GM06990 (cell line): Measurements from ENCODE around the gene CERS3.

Experiments
- DNase-seq: peaks from one replicate; pipeline ENCODE4 v3.0.0-alpha.2; 2011; ENCODE audit not compliant: insufficient read length; ENCODE audit errors: extremely low read depth
- H3K27me3 ChIP-seq: replicated peaks from 2 replicates; pipeline ENCODE4 v1.6.0; 2011; ENCODE audit warnings: low read length; ENCODE audit not compliant: control insufficient read depth, insufficient read depth
- H3K36me3 ChIP-seq: 2 replicates; pipeline ENCODE4 v1.5.1; 2011; ENCODE audit warnings: low read length; ENCODE audit not compliant: control insufficient read depth, insufficient read depth
- H3K4me3 ChIP-seq: replicated peaks from 2 replicates; pipeline ENCODE4 v1.5.1; 2011; ENCODE audit warnings: low read depth, mild to moderate bottlenecking, control low read depth, low read length
- TF ChIP-seq, protein P1 (sequence below): IDR thresholded peaks from 2 replicates; pipeline ENCODE4 v1.5.1; 2011; ENCODE audit warnings: low read length, control low read depth, mild to moderate bottlenecking, inconsistent platforms; ENCODE audit not compliant: insufficient read depth, poor library complexity, severe bottlenecking

The CERS3 gene

DNA sequence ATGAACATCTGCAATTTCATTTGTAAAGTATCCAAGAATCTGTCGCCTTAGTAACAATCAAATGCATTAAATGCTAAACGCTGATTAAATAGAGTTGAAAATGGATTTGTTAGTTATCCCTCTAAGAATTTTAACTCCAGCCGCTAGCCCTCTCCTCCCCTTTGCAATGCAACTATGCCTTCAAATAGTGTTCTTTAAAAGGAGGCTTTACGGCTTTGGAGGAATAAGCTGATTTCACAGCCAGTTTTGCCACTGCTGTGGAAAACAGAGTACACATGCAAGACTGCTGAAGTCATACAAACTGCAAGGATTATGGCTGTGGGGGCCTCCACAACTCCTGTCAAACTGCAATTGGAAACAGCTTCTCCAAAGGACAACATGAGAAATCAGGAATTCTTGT is 89.2 kb downstream of the CERS3 start:
- TF ChIP-seq, protein P1, sequence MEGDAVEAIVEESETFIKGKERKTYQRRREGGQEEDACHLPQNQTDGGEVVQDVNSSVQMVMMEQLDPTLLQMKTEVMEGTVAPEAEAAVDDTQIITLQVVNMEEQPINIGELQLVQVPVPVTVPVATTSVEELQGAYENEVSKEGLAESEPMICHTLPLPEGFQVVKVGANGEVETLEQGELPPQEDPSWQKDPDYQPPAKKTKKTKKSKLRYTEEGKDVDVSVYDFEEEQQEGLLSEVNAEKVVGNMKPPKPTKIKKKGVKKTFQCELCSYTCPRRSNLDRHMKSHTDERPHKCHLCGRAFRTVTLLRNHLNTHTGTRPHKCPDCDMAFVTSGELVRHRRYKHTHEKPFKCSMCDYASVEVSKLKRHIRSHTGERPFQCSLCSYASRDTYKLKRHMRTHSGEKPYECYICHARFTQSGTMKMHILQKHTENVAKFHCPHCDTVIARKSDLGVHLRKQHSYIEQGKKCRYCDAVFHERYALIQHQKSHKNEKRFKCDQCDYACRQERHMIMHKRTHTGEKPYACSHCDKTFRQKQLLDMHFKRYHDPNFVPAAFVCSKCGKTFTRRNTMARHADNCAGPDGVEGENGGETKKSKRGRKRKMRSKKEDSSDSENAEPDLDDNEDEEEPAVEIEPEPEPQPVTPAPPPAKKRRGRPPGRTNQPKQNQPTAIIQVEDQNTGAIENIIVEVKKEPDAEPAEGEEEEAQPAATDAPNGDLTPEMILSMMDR = no peak
- DNase-seq = no peak
- H3K27me3 ChIP-seq = no peaks in the 10 kb centered on the region
- no peaks in the 10 kb centered on the region for H3K36me3 ChIP-seq
- H3K4me3 ChIP-seq = no peak overlapping the region

DNA sequence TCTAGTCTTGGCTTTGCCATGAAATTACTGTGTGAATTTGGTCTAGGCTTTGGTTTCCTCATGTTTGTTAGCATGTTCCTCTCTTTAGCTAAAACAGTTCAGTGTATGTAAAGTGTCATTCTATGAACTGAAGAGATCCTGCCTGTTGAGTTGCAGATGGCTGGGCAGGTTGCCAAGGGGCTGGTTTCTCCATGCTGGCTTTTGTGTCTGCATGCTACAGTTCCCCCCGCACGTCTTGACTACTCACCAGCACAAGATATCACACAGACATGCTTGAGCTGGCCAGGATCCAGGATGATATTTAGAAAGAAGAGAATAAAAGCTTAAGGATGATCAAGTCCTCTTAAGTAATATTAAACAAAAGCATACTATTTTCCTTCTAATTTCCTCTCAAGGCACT is 90.2 kb downstream of the CERS3 start:
- Histone ChIP-seq H3K27me3 (no peaks in the 10 kb centered on the region), H3K36me3 (no peaks in the 10 kb centered on the region), H3K4me3 (no peak overlapping the region)
- TF ChIP-seq, protein P1 = no peak
- peak; percentile 16 for DNase-seq

DNA sequence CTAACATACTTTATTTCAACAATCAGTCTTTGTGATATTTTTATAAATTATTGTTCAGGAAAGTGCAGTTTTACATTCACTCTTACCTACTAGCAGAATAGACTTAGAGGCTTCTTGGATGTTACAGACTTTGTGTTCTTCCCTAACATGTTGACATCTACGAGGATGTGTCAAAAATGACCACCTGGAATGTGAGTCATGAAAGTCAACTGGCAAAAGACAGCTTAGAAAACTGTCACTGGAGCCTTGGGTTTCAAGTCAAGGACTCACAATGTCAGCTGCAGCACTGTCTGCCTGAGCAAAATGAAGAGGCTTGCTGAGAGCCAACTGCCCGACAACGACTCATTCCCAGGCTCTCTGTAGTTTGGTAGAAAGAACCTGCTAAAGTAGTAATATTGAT is 91.5 kb downstream of the CERS3 start:
- Histone ChIP-seq H3K27me3 (no peaks in the 10 kb centered on the region), H3K36me3 (no peaks in the 10 kb centered on the region), H3K4me3 (no peak overlapping the region)
- TF ChIP-seq, protein P1 = no peak
- DNase-seq = no peak

DNA sequence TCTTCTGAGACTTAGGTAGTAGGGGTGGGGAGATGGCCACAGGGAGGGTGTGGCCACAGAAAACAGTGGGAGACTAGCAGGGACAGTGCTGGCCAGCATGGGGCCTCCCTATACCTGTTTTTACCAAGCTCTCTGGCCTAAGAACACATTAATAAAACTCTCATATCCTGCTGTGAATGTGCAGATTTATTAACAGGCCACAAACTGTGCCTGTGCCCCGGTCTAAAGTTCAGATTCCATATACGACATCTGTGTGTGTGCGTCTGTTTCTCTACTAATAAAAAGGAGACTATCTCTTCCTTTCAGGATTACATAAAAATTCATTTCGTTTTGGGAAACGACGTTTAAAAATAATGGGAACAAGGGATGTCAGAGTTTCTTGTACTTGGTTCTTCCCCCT is 94.2 kb downstream of the CERS3 start:
- H3K27me3 ChIP-seq = no peaks in the 10 kb centered on the region
- no peak overlapping the region for H3K4me3 ChIP-seq
- no peak for DNase-seq
- no peaks in the 10 kb centered on the region for H3K36me3 ChIP-seq
- TF ChIP-seq, protein P1 = no peak

DNA sequence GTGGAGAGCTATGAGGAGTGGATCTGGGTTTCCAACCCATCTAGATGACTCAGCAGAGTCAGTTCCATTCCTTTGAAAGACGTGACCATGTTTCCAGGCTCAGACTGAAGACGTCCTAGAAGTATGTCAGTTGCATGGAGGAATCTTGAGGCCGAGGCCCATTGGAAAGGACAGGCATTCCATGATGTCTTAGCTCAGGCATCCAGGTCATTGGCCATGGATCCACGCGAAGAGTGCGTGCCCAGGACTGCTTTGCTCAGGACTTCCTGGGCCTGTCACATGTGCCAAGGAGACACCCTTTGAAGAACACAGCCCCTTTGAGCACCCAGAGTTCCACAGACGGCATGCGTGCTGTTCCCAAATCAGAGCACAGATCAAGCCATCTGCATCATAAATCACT is 94.7 kb downstream of the CERS3 start:
- H3K4me3 ChIP-seq = no peak overlapping the region
- H3K27me3 ChIP-seq = no peaks in the 10 kb centered on the region
- DNase-seq = no peak
- no peaks in the 10 kb centered on the region for H3K36me3 ChIP-seq
- TF ChIP-seq, protein P1 = no peak

DNA sequence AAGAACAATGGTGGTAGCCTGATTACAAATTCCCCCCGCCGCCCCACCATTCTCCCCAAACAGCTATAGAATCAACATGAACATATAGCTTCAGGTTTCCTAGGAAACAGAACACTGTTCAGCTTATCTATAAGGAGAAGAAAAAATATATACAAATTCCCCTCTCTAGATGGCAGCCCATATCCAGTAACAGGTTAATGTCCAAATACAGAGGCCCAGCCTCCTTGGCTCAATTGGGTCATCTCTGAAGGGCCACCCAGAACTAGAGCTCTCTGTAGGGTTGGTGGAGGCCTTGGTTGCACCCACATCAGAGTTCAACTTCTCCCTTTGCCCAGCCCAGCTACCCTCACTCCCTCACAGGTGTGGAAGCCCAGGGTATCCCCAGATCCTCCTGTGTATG is 95.4 kb downstream of the CERS3 start:
- DNase-seq = no peak
- no peaks in the 10 kb centered on the region for H3K27me3 ChIP-seq
- TF ChIP-seq, protein P1 = no peak
- no peaks in the 10 kb centered on the region for H3K36me3 ChIP-seq
- H3K4me3 ChIP-seq = no peak overlapping the region
